ENCODE data around the gene VDAC1. TPM values are rescaled to one million over a fixed set of nuclear protein-coding genes. Genes with fewer than 3 reads are reported as not detected.

VDAC1 gene
- total and polyA plus RNA-seq, 2 donors (not counting 3 experiments of a cell fraction or from before 2014, with no cell fraction given) = 116 to 247 TPM

DNA sequence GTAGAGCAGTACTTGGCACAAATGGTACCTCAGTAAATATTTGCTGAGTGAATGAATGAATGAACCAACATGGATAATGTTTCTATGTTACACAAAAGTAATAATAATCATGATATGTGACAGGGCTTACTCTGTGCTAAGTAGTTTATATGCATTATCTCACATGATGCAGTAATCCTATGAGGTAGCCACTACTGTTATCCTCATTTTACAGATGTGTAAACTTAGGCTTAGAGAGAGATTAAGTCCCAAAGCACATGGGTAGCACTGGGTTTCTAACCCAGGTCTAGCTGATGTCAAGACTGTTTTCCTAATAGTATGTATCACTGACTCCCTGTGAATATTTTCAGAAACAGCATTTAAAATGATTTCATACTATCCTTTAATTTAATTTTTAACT, 44.1 kb upstream of the VDAC1 start:
- H4K20me1 ChIP-seq (replicated peaks; ENCODE audit: control insufficient read depth, extremely low read depth, insufficient read depth, low read length) = no peaks in the 10 kb centered on the region
- H3K4me2 ChIP-seq (ENCODE audit: insufficient read depth, low read length) = no peak overlapping the region
- intact Hi-C loops (cut with micrococcal nuclease) (no loop called here), dilution Hi-C loops (cut with MboI; ENCODE audit: extremely low pct_ligation_motif_present, low sequenced_read_pairs) (no loop called here)
- H3K9me3 ChIP-seq (replicated peaks; ENCODE audit: control insufficient read depth, insufficient read depth, low read length) = no peaks in the 10 kb centered on the region
- H2AFZ ChIP-seq (ENCODE audit: low read depth, low read length) = no peak overlapping the region
- CTCF ChIA-PET = interaction anchor here (1.1 to 1.9 kb wide), 2 partner anchors 9 to 22 kb away, joined by 3 to 14 read pairs; no protein-coding TSS in a partner anchor
- DNase-seq (ENCODE audit: low read depth, low spot score) (no peak), FAIRE-seq (no peak)
- no peak overlapping the region for H3K27ac ChIP-seq (ENCODE audit: insufficient read depth, low read depth, low read length)
- H3K9me1 ChIP-seq (replicated peaks; ENCODE audit: control insufficient read depth, extremely low read depth, insufficient read depth, low read length) = no peaks in the 10 kb centered on the region
- H3K36me3 ChIP-seq (ENCODE audit: control insufficient read depth in 2 of 2, extremely low read depth in 1 of 2, insufficient read depth in 2 of 2, low read length in 2 of 2) = no peaks in the 10 kb centered on the region
- no peaks in the 10 kb centered on the region for H3K79me2 ChIP-seq (ENCODE audit: control insufficient read depth, insufficient read depth, low read length)
- TF ChIP-seq GATA2 (IDR thresholded peaks at IDR 0.05; ENCODE audit: insufficient read depth, insufficient read length, low read depth, low read length) (no peak), POLR2A (IDR thresholded peaks at IDR 0.05; ENCODE audit: low read depth, low read length) (no peak), POLR2AphosphoS5 (IDR thresholded peaks at IDR 0.05; ENCODE audit: insufficient read depth, low read depth, low read length) (no peak), FOS (IDR thresholded peaks at IDR 0.05; ENCODE audit: borderline replicate concordance, insufficient read depth, low read length) (no peak), JUN (IDR thresholded peaks at IDR 0.05; ENCODE audit: borderline replicate concordance, insufficient read depth, insufficient read length, low read depth) (no peak), EZH2 (IDR thresholded peaks at IDR 0.05; ENCODE audit: borderline replicate concordance, low read depth, low read length, severe bottlenecking) (no peak), MYC (IDR thresholded peaks at IDR 0.05; ENCODE audit: low read depth, low read length) (no peak)
- TF ChIP-seq, protein P1, sequence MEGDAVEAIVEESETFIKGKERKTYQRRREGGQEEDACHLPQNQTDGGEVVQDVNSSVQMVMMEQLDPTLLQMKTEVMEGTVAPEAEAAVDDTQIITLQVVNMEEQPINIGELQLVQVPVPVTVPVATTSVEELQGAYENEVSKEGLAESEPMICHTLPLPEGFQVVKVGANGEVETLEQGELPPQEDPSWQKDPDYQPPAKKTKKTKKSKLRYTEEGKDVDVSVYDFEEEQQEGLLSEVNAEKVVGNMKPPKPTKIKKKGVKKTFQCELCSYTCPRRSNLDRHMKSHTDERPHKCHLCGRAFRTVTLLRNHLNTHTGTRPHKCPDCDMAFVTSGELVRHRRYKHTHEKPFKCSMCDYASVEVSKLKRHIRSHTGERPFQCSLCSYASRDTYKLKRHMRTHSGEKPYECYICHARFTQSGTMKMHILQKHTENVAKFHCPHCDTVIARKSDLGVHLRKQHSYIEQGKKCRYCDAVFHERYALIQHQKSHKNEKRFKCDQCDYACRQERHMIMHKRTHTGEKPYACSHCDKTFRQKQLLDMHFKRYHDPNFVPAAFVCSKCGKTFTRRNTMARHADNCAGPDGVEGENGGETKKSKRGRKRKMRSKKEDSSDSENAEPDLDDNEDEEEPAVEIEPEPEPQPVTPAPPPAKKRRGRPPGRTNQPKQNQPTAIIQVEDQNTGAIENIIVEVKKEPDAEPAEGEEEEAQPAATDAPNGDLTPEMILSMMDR (IDR thresholded peaks at IDR 0.05; ENCODE audit: extremely low read depth in 1 of 2, insufficient read depth in 1 of 2, low read depth in 1 of 2, low read length in 2 of 2) = no peak
- TF ChIP-seq, protein P2, sequence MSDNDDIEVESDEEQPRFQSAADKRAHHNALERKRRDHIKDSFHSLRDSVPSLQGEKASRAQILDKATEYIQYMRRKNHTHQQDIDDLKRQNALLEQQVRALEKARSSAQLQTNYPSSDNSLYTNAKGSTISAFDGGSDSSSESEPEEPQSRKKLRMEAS (IDR thresholded peaks at IDR 0.05; ENCODE audit: insufficient read depth, insufficient read length) = no peak
- no peak overlapping the region for H3K4me3 ChIP-seq (replicated peaks in 1 of 3; ENCODE audit: insufficient read depth in 1 of 3, low read depth in 1 of 3, low read length in 3 of 3)
- BruUV-seq (replicated peaks) = no TSS peak
- H3K9ac ChIP-seq (replicated peaks; ENCODE audit: extremely low read depth, insufficient read depth, low read length) = no peak overlapping the region
- no peaks in the 10 kb centered on the region for H3K4me1 ChIP-seq (ENCODE audit: control insufficient read depth, extremely low read depth, insufficient read depth, low read length)
- POLR2A ChIA-PET = no interaction called here
- H3K27me3 ChIP-seq (ENCODE audit: control insufficient read depth in 2 of 2, insufficient read depth in 2 of 2, low read length in 2 of 2) = peaks cover 0 to 6% of the 10 kb centered on the region in 2 experiments

Measured in endothelial cell of umbilical vein (primary cell).